Osteocyte (in vitro differentiated cells): Measurements from ENCODE around the gene BCKDHA. TPM values are rescaled to one million over a fixed set of nuclear protein-coding genes. Genes with fewer than 3 reads are reported as not detected.

ENCODE experiments used
- DNase-seq: peaks from one replicate; pipeline ENCODE4 v3.0.0; 2021; ENCODE audit warnings: mixed read lengths; ENCODE audit not compliant: unreplicated experiment; ENCODE audit errors: extremely low spot score
- H3K27ac Mint-ChIP-seq: one replicate; pipeline ENCODE4 v1.8.0; 2021; ENCODE audit warnings: mild to moderate bottlenecking, mixed read lengths; ENCODE audit not compliant: unreplicated experiment
- H3K27me3 Mint-ChIP-seq: one replicate; pipeline ENCODE4 v1.8.0; 2021; ENCODE audit warnings: mixed read lengths; ENCODE audit not compliant: unreplicated experiment
- H3K36me3 Mint-ChIP-seq: one replicate; pipeline ENCODE4 v1.8.0; 2021; ENCODE audit warnings: mixed read lengths; ENCODE audit not compliant: unreplicated experiment
- H3K4me1 Mint-ChIP-seq: one replicate; pipeline ENCODE4 v1.8.0; 2021; ENCODE audit warnings: mixed read lengths; ENCODE audit not compliant: unreplicated experiment
- H3K4me3 Mint-ChIP-seq: one replicate; pipeline ENCODE4 v1.8.0; 2021; ENCODE audit warnings: mild to moderate bottlenecking, moderate library complexity, mixed read lengths; ENCODE audit not compliant: unreplicated experiment
- H3K9me3 Mint-ChIP-seq: one replicate; pipeline ENCODE4 v1.8.0; 2021; ENCODE audit warnings: mixed read lengths; ENCODE audit not compliant: unreplicated experiment
- total RNA-seq: library from RNA; stranded (reverse); gene quantifications from 2 replicates; pipeline ENCODE4 v1.2.1, GENCODE V29; 2021
- TF ChIP-seq, protein P1 (sequence below): fragments of 200-600 bp; sonication (generic); IDR thresholded peaks from 2 replicates; pipeline ENCODE4 v1.5.0; 2021; ENCODE audit warnings: antibody characterized with exemption, mild to moderate bottlenecking, moderate library complexity

BCKDHA gene
- total RNA-seq, 1 donor from 2014 or later = 19.8 TPM

DNA sequence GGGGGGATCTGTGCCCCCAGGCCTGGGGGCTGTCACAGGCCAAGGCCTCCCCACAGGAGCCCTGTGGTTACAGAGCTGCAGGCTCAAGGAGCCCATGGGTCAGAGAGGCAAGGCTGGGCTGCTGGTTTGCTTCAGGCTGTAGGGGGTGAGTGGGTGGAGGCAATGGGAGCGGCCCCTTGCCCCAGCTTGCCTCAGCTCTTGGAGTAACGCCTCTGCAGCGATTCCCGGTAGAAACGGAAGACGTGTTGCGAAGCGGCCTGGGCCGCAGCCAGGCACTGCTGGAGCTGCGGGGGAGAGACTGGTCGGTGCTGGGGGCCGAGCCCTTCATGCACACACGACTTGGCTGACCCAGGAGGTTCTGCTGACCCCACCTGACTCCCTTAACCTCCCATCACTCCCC is 11.2 kb upstream of the BCKDHA start:
- H3K4me3 Mint-ChIP-seq = no peak overlapping the region
- no peaks in the 10 kb centered on the region for H3K9me3 Mint-ChIP-seq
- DNase-seq = no peak
- no peaks in the 10 kb centered on the region for H3K27me3 Mint-ChIP-seq
- TF ChIP-seq, protein P1, sequence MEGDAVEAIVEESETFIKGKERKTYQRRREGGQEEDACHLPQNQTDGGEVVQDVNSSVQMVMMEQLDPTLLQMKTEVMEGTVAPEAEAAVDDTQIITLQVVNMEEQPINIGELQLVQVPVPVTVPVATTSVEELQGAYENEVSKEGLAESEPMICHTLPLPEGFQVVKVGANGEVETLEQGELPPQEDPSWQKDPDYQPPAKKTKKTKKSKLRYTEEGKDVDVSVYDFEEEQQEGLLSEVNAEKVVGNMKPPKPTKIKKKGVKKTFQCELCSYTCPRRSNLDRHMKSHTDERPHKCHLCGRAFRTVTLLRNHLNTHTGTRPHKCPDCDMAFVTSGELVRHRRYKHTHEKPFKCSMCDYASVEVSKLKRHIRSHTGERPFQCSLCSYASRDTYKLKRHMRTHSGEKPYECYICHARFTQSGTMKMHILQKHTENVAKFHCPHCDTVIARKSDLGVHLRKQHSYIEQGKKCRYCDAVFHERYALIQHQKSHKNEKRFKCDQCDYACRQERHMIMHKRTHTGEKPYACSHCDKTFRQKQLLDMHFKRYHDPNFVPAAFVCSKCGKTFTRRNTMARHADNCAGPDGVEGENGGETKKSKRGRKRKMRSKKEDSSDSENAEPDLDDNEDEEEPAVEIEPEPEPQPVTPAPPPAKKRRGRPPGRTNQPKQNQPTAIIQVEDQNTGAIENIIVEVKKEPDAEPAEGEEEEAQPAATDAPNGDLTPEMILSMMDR = no peak
- peaks cover 10% of the 10 kb centered on the region for H3K36me3 Mint-ChIP-seq
- H3K4me1 Mint-ChIP-seq = no peaks in the 10 kb centered on the region
- H3K27ac Mint-ChIP-seq = no peak overlapping the region

DNA sequence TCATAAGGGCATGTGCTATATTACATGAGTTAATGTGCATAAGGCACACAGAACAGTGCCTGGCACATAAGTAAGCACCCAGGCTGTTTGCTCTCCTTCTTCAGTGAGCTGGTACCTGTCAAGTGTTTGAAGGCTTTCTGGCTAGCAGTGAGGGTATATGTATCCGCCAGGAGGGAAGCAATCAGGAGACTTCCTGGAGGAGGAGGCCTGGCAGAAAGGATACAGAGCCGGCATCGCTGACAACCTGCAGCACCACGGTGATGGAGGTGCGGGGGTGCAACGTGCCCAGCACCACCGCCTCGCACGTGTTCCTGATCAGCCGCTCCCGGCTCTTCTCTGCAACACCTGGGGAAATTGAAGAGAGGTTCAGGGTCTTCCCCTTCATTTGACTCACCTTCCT is 6.0 kb upstream of the BCKDHA start:
- no peak for DNase-seq
- no peaks in the 10 kb centered on the region for H3K27me3 Mint-ChIP-seq
- no peak overlapping the region for H3K4me3 Mint-ChIP-seq
- H3K36me3 Mint-ChIP-seq = peaks cover 3% of the 10 kb centered on the region
- TF ChIP-seq, protein P1 = no peak
- H3K27ac Mint-ChIP-seq = no peak overlapping the region
- H3K4me1 Mint-ChIP-seq = peaks cover 10% of the 10 kb centered on the region
- H3K9me3 Mint-ChIP-seq = no peaks in the 10 kb centered on the region

DNA sequence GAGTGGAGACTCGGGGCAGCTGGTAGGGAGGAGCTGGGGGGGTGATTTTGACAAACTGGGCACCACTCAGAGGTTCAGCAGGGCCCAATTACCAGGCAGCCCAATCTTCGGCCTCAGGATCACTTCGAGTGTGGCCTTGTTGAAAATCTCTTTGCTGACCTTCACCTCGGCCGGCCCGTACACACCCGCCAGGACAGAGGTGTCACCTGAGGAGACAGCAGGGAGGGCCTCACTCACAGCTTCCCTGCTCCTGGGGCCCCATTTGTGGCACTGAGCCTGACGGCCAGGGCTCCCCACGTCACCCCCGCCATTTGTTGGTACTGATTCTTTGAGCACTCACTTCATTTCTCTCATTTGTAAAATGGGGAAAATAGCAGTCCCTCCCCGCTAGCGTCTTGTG is 4.8 kb upstream of the BCKDHA start:
- Mint-ChIP-seq H3K27ac (no peak overlapping the region), H3K4me1 (peaks cover 15% of the 10 kb centered on the region), H3K36me3 (peaks cover 2% of the 10 kb centered on the region), H3K4me3 (no peak overlapping the region), H3K9me3 (no peaks in the 10 kb centered on the region), H3K27me3 (no peaks in the 10 kb centered on the region)
- TF ChIP-seq, protein P1 = no peak
- no peak for DNase-seq

DNA sequence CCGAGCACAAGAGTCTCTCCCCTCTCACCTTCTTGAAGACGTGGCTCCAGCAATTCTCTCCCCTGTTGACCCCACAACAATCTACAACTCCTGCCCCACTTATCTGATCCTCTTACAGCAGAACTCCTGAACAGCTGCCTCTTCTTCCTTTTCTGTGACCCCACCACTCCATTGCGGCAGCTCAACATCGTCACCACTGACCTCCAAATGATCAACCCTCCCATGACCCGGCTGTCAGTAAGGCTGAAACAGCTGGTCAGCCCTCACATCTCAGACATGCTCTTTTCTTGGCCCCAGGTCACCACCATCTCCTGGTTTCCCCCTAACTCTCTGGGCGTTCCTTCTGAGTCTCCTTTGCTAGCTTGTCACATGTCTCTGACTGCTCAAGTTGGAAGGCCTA is 2.3 kb upstream of the BCKDHA start:
- H3K9me3 Mint-ChIP-seq = no peaks in the 10 kb centered on the region
- TF ChIP-seq, protein P1 = no peak
- peak overlapping the region; percentile 46 for H3K4me3 Mint-ChIP-seq

DNA sequence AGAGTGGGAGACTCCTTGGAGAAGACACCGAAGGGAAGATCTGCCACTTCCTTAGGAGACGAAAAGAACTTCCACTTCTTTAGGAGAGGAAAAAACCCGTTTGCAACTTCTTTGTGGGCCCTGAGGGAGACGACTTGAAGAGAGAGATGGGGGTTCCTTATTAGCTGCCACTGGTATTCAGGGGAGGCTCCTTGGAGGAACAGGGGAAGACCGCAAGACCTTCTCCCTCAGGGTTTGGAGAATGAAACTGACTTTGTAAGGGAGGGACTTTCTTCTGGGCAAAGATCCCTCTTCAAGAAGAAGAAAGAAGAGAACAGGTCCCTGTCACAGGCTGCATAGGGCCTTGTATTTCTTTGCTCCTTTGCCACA is 416 bp downstream of the BCKDHA start:
- TF ChIP-seq, protein P1 = no peak
- H3K4me1 Mint-ChIP-seq = peaks cover 30% of the 10 kb centered on the region
- H3K4me3 Mint-ChIP-seq = peak overlapping the region; percentile 99
- peaks cover 3% of the 10 kb centered on the region for H3K36me3 Mint-ChIP-seq
- H3K27ac Mint-ChIP-seq = peak overlapping the region; percentile 99
- DNase-seq = no peak
- H3K9me3 Mint-ChIP-seq = no peaks in the 10 kb centered on the region
- H3K27me3 Mint-ChIP-seq = no peaks in the 10 kb centered on the region

More for the DNA sequence above, 2.3 kb upstream of the BCKDHA start:
- no peaks in the 10 kb centered on the region for H3K27me3 Mint-ChIP-seq
- no peak for DNase-seq
- H3K4me1 Mint-ChIP-seq = peaks cover 30% of the 10 kb centered on the region
- peak overlapping the region; percentile 8 for H3K27ac Mint-ChIP-seq
- H3K36me3 Mint-ChIP-seq = peaks cover 2% of the 10 kb centered on the region
